NCI-H2196 treated with DMSO at 0.1 percent for 48 hours (cell line): Measurements from ENCODE around the gene SUFU.

Source experiments
- DNase-seq: peaks from one replicate; lab custom pipeline; 2025; ENCODE audit not compliant: unreplicated experiment; lab: John Stamatoyannopoulos, UW

SUFU gene

GRCh38 chr10:102615361-102615760 is 111.6 kb downstream of the SUFU start:
- DNase-seq, result no peak

DNA sequence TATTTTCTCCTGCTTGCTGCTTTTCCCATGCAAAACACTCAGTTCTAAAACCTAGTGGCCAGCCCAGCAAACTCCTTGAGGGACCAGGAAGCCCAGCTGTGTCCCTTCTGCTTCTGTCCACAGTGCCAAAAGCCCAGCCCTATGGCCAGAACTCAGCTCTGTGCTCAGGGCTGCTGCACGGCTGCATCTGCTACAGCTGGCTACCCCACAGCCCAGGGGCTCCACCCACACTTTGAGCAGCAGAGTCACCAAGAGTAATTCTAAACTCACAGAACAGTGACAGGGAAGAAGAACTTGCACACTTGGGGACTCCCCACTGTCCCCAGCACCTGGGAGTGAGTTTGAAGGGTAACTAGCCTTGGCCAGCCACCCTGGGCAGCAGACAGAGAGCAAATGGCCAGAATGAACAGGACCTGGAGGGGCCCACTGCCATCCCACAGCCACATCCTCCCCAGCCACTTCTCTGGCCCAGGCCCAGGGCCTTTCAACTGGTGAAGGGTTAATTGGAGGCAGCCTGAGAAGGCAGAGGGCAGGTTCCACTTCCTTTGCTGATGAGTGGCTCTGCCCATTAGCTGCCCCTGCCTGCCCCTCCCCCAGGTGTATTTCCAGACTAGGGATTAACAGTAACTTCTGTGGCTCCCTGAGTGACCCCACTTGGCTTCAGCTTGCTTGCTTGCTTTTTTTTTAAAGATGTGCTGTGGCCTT is 112.4 kb downstream of the SUFU start:
- no peak for DNase-seq

DNA sequence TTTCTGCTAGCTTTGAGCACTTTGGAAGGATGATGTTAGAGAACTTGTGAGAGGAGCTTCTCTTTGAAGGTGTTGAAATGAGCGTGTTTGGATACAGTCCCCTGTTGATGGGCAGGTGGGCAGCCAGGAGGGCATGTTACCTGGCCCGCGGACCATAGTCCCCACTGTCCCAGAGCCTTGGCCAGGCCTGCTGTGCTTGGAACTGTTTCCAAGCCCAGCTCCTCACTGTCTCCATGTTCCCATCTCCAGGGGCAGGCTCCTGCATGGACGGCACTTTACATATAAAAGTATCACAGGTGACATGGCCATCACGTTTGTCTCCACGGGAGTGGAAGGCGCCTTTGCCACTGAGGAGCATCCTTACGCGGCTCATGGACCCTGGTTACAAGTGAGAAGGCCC is 113.3 kb downstream of the SUFU start:
- DNase-seq, result no peak

GRCh38 chr10:102617816-102618215 is 114.0 kb downstream of the SUFU start:
- DNase-seq, result no peak

DNA sequence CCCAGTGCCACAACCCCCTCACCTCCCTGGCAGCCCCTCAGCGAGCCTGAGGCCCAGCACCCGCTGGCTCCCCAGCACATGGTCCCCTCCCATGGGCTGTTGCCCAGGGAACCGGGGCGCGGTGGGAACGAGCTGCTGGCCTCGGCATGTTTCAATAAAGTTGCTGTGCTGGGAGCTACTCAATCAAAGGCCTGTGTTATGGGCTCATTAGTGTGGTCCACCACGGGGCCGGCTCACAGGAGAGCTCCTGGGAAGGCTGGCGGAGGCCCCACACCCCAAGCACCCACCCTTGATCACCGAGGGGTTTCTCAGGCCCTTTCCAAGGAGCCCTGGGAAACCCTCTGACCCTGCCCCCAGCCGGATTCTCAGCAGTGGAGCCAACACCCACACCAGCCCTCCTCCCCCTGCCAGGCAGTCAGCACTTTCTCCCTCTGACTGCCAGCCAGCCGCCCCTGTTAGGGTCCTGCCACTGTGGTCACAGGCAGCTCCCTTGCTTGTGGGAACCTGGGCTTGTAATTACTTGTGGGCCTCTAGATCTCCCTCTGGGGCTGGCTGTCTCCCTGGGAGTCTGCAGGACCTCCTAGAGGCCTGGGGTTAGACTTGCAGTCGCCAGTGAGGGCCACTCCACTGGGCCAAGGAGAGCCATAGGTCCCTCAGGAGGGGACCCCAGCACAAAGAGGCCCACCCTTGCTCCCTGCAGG is 115.7 kb downstream of the SUFU start:
- no peak for DNase-seq

DNA sequence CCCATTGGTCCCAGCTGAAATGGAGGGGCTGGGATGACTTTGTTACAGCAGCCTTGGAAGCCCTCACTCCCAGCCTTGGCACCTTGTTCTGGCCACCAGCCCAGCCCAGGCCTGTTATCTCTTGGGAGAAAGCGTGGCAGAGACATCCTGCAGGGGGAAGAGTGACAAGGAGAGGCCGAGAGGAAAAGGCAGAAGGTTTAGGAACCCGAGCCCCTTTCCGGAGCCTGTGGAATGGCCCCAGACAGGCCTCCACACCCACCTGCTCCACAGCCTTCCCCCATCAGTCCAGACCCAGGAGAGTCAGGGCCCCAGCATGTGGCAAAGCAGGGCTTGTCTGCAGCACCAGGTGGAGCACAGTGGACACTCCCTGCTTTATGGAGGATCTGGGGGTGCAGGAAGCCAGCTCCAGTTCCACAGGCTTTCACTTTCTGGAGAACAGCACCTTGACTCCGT is 116.4 kb downstream of the SUFU start:
- DNase-seq, result no peak

GRCh38 chr10:102620591-102621442 is 117.0 kb downstream of the SUFU start:
- no peak for DNase-seq

GRCh38 chr10:102621443-102622325 is 117.9 kb downstream of the SUFU start:
- DNase-seq, result no peak

GRCh38 chr10:102624094-102624493 is 120.3 kb downstream of the SUFU start:
- DNase-seq, result no peak

GRCh38 chr10:102624751-102625645 is 121.2 kb downstream of the SUFU start:
- DNase-seq, result no peak

- DNase-seq, result no peak
Observed at GRCh38 chr10:102626026-102626685, 122.4 kb downstream of the SUFU start.

- DNase-seq, result no peak
Observed at GRCh38 chr10:102627291-102627735, 123.5 kb downstream of the SUFU start.

- no peak for DNase-seq
Observed at GRCh38 chr10:102627736-102628293, 124.0 kb downstream of the SUFU start.

DNA sequence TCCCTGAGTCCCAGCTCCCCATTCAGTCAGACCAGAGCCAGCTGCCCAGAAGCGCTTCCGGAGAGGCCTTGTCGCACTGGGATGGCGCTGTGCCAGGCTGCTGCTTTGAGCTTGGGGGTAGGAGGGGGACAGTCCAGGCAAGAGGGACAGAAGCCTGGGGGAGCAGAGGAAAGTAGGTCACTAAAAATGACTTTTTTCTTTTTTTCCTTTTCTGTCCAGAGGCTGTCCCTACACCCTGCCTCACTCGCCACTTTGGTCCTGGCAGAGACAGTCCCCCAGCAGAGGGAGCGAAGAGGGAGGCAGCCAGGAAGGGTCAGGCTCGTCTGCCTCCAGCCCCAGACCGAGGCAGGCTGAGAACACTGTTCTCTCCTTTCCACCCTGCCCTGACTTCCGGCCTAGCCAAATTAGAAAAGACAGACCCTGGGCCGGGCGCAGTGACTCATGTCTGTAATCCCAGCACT is 124.7 kb downstream of the SUFU start:
- no peak for DNase-seq

DNA sequence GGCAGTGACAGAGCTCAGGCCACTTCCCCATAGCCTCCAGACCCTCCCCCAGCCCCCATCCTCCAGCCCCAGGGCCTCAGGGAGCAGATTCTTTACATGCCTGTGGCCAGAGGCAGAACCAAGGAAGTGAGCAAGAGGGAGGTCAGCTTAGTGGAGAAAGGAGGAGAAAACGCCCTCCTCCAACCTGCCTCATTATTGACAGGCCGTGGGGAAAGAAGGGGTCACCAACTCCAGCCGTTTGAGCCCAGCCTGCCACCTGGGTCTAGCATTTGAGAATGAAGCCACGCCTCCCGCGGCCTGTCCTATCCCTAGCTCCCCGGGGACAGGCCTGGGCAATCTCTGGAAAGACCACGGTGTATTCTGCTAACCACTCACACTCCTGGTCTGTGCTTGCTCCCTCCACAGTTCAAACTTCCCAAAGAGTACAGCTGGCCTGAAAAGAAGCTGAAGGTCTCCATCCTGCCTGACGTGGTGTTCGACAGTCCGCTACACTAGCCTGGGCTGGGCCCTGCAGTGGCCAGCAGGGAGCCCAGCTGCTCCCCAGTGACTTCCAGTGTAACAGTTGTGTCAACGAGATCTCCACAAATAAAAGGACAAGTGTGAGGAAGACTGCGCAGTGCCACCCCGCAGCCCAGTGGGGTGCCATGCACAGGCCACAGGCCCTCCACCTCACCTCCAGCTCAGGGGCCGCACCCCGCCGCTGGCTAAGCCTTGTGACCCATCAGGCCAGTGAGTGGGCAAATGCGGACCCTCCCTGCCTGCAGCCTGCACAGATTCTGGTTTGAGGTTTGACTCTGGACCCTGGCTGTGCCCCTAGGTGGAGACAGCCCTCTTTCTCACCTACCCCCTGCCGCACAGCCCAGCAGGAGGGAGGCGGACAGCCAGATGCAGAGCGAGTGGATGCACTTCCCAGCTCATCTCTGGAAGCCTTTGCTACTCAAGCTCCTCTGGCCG is 126.2 kb downstream of the SUFU start:
- DNase-seq, result no peak

DNA sequence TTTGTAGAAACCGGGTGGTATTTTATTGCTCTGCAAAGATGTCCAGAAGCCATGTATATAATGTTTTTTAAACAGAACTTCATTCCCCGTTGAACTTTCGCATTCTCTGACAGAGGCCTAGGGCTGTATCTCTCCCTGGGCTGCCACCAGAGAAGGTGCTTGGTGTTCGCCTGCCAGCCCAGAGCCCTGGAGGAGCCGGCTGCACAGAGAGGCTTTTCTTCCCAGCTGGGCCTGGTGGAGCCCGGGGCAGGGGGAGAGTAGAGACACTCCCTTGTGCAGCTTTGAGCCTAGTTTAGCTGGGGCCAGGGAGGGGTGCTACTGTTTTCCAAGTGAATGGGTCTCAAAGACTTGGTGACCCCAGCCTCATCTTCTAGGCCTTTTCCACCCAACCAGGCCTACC is 126.9 kb downstream of the SUFU start:
- DNase-seq, result no peak

- DNase-seq, result no peak
Observed at GRCh38 chr10:102631525-102632393, 128.0 kb downstream of the SUFU start.
